Fibroblast of skin of right quadriceps (primary cell): ENCODE measurements around the gene SGCD.
"Not testable (repeated sequence)": the region's sequence is repeated elsewhere in the genome, so short reads cannot be mapped to it uniquely, and the experiment has no call there.

Source experiments
- DNase-seq: peaks from one replicate; pipeline ENCODE4 v3.0.0-alpha.2; 2013

The SGCD gene

GRCh38 chr5:156654444-156654843 is 327.5 kb downstream of the SGCD start:
- no peak for DNase-seq

GRCh38 chr5:156655732-156656131 is 328.8 kb downstream of the SGCD start:
- DNase-seq = no peak

GRCh38 chr5:156664832-156665231 is 337.9 kb downstream of the SGCD start:
- not testable (repeated sequence) for DNase-seq

GRCh38 chr5:156666686-156667085 is 339.7 kb downstream of the SGCD start:
- not testable (repeated sequence) for DNase-seq

GRCh38 chr5:156667616-156668015 is 340.7 kb downstream of the SGCD start:
- no peak for DNase-seq

GRCh38 chr5:156669416-156669815 is 342.5 kb downstream of the SGCD start:
- DNase-seq = no peak

- DNase-seq = no peak
Measured at GRCh38 chr5:156670615-156671014, 343.7 kb downstream of the SGCD start.

GRCh38 chr5:156675395-156675794 is 348.4 kb downstream of the SGCD start:
- no peak for DNase-seq

- DNase-seq = no peak
Measured at GRCh38 chr5:156677963-156678362, 351.0 kb downstream of the SGCD start.

GRCh38 chr5:156678484-156678883 is 351.5 kb downstream of the SGCD start:
- DNase-seq = no peak

GRCh38 chr5:156680831-156681230 is 353.9 kb downstream of the SGCD start:
- no peak for DNase-seq

GRCh38 chr5:156681265-156681664 is 354.3 kb downstream of the SGCD start:
- DNase-seq = no peak

- no peak for DNase-seq
Measured at GRCh38 chr5:156682971-156683370, 356.0 kb downstream of the SGCD start.

GRCh38 chr5:156683509-156683908 is 356.5 kb downstream of the SGCD start:
- DNase-seq = no peak

GRCh38 chr5:156684216-156684615 is 357.3 kb downstream of the SGCD start:
- no peak for DNase-seq

GRCh38 chr5:156685481-156685880 is 358.5 kb downstream of the SGCD start:
- DNase-seq = no peak

- no peak for DNase-seq
Measured at GRCh38 chr5:156686380-156686779, 359.4 kb downstream of the SGCD start.

GRCh38 chr5:156686796-156687195 is 359.8 kb downstream of the SGCD start:
- no peak for DNase-seq

- DNase-seq = no peak
Measured at GRCh38 chr5:156687514-156687913, 360.6 kb downstream of the SGCD start.

- no peak for DNase-seq
Measured at GRCh38 chr5:156691572-156691971, 364.6 kb downstream of the SGCD start.

- DNase-seq = no peak
Measured at GRCh38 chr5:156693113-156693512, 366.1 kb downstream of the SGCD start.

GRCh38 chr5:156694598-156694997 is 367.6 kb downstream of the SGCD start:
- DNase-seq = peak; percentile 23

GRCh38 chr5:156695774-156696173 is 368.8 kb downstream of the SGCD start:
- no peak for DNase-seq

- no peak for DNase-seq
Measured at GRCh38 chr5:156698323-156698722, 371.4 kb downstream of the SGCD start.

- DNase-seq = no peak
Measured at GRCh38 chr5:156699147-156699546, 372.2 kb downstream of the SGCD start.

GRCh38 chr5:156704139-156704538 is 377.2 kb downstream of the SGCD start:
- DNase-seq = no peak
